GM19025 (cell line): ENCODE data around the gene SLC25A1.

Source experiments
- ATAC-seq: cut with Tn5 transposase; IDR thresholded peaks from one replicate; pipeline ENCODE4 v1.9.1; 2021; ENCODE audit warnings: mild to moderate bottlenecking, low read depth, moderate library complexity; ENCODE audit not compliant: unreplicated experiment

The SLC25A1 gene

GRCh38 chr22:19182472-19183157, 4.1 kb upstream of the SLC25A1 start:
- no peak for ATAC-seq

GRCh38 chr22:19181786-19182471, 3.4 kb upstream of the SLC25A1 start:
- ATAC-seq: no peak

- no peak for ATAC-seq
Observed at GRCh38 chr22:19180740-19181410, 2.3 kb upstream of the SLC25A1 start.

GRCh38 chr22:19180234-19180633, 1.7 kb upstream of the SLC25A1 start:
- ATAC-seq: no peak

DNA sequence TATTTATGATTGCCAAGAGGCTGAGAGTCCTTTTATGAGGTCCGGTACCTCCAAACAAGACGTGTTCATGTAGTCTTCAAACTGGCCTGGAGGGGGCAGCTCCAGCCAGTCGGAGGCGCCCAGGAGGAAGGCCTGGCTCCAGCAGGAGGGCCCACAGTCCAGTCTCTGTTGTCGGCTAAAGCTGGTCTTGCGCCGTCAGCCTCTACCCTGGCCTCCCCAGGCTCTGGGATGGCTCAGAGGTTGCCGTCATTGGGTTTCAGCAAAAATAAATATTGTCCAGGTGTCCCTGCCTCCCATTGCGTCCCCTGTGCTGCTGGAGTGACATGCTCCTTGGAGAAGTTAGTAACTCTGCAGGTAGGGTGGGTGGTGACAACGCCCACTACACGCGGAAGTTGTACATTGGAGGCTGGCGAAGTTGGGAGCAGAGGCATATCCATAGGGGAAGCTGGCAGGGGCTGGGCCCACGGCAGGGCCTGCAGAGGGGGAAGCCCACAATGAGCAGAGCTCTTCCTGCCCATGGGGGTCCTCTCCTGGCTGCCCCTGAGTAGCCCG, 1.0 kb upstream of the SLC25A1 start:
- ATAC-seq: no peak

GRCh38 chr22:19178065-19178656, 375 bp downstream of the SLC25A1 start:
- peak; percentile 41 for ATAC-seq

- ATAC-seq: no peak
Observed at GRCh38 chr22:19177164-19178064, 1.1 kb downstream of the SLC25A1 start.

DNA sequence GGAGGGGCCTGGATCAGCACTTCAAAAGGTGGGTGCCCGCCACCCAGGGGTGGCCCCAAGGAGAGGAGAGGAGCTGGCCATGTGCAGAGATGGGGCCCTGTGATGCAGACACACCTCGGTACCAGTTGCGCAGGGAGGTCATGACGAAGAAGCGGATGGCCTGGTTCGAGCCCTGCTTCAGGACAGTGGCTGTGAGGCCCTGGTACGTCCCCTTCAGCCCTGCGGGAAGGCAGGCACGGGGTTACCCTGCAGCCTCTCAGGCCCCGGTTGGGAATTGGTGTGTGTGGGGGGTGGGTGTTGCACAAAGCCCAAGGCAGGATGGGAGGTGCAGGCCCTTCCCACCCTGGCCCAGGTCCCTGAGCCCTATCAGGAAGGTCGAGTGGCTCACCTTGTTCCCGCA, 1.8 kb downstream of the SLC25A1 start:
- ATAC-seq: no peak

GRCh38 chr22:19176175-19176643, 2.3 kb downstream of the SLC25A1 start:
- no peak for ATAC-seq

- no peak for ATAC-seq
Observed at GRCh38 chr22:19175602-19176174, 2.8 kb downstream of the SLC25A1 start.

DNA sequence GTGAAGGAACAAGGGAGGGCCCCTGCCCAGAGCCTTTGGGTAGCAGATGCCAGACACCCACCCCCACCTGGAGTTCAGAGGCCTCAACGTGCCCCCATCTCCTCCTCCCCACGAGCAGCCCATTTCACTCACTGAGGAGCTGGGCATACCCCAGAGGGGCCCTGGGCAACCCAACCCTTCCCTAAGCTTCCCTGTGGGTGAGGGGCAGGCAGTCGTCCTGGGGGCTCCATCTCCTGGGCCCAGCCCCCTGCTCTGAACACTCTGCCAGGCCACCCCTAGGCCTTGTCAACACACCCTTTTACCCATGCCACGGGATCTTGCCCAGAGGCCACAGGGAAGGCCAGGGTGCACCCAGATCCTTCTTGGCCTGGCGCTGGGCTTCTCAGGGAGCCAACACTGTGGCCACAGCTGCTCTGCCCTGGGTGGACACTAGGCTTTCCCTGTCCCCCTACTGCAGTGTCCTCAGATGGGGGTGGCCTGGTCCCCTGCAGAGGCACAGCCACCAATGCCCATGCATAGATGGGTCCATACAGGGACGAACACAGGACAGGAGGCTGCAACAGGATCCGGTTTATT, 3.4 kb downstream of the SLC25A1 start:
- no peak for ATAC-seq

DNA sequence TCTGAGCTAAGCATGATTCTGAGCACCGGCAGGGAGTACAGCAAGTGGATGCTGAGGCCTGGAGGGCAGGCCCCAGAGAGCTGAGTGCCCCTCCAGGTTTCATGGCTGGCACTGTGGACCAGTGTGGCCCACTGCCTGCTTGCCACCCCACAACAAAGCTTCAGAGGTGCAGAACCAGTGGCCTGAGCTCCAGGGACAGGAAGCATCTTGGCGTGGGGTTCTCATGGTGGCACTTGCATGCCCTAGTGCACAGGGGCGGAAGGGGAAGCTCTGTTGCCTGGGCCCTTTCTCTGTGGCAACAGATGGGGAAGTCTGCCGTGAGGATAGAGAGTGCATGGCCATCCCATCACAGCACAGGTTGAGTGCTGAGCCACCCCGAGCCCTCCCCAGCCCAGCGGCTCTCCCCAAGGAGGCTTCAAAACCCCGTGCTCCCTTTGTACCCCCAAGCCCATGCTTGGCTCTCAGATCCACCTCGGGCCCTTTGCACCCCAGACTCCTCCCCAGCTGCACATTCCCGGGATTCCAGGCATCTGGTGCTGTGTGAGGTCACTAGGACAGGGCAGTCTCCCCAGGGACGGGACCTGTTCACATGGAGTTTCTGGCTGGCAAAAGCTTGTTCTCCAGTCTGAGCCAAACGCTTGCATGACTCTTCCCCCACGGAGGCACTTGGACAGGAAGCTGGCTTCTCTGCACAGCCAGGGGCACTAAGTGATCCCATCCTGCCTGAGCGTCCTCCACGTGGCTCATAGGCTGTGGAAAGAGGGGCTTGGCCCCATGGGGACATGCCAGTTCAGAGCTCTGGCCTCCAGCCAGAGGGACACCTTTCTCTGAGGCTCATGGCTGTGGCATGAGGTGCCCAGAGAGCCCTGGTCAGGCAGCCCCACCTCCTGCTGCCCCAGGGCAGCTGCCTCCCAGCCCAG, 4.2 kb downstream of the SLC25A1 start:
- ATAC-seq: no peak

- ATAC-seq: no peak
Observed at GRCh38 chr22:19173047-19174035, 5.2 kb downstream of the SLC25A1 start.

GRCh38 chr22:19172213-19173046, 6.1 kb downstream of the SLC25A1 start:
- ATAC-seq: no peak

DNA sequence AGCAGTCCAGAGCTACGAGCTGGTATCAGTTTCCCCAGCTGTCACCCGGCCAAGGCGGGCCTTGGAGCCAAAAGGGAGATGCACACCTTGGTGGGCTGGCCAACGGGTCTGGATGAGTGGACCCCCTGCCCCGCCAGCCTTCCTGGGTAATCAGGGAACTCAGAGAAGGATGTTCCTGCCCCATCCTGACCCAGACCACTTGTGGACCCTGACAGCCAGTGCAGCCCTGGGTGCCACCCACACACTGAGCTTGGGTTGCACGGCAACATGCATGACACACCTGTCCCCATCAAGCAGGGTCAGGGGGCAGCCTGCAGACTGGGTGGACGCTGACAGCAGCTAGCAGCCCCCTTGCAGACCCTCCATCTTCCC, 8.6 kb downstream of the SLC25A1 start:
- no peak for ATAC-seq
